GM18951 (cell line): ENCODE results near the gene HIVEP3.

Source experiments
- POLR2A ChIP-seq: IDR thresholded peaks from 4 replicates; pipeline ENCODE4 v1.6.1; 2011; ENCODE audit warnings: mild to moderate bottlenecking; ENCODE audit not compliant: insufficient read length, insufficient read depth; ENCODE audit errors: extremely low read depth
- in situ Hi-C: fragments of 300-500 bp; cut with MboI; formaldehyde crosslinking; loops from one replicate; pipeline ENCODE4 v1.12.0; 2022; ENCODE audit warnings: low sequenced_read_pairs, mixed read lengths, inconsistent platforms; ENCODE audit not compliant: unreplicated experiment

Gene HIVEP3

DNA sequence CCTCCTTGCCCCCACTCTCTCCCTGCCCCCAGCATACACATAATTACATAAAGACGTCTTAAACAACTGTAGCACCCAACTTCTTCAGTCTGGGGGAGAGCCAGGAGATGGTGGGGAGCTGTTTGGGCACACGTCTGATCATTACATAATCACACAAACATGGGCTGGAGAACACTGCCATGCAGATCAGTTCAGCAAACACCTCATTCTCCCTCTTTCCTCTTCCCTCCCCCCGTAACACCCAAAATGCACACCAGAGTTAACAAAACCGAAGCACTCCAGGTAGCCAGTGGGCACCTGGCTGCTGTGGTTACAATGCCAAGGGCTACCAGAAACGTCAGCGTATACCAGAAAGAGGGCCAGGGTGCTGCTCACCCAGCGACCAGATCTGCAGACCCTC lies 1.6 kb downstream of the HIVEP3 start:
- no peak for TF ChIP-seq POLR2A
- in situ Hi-C loops, result no loop called here

DNA sequence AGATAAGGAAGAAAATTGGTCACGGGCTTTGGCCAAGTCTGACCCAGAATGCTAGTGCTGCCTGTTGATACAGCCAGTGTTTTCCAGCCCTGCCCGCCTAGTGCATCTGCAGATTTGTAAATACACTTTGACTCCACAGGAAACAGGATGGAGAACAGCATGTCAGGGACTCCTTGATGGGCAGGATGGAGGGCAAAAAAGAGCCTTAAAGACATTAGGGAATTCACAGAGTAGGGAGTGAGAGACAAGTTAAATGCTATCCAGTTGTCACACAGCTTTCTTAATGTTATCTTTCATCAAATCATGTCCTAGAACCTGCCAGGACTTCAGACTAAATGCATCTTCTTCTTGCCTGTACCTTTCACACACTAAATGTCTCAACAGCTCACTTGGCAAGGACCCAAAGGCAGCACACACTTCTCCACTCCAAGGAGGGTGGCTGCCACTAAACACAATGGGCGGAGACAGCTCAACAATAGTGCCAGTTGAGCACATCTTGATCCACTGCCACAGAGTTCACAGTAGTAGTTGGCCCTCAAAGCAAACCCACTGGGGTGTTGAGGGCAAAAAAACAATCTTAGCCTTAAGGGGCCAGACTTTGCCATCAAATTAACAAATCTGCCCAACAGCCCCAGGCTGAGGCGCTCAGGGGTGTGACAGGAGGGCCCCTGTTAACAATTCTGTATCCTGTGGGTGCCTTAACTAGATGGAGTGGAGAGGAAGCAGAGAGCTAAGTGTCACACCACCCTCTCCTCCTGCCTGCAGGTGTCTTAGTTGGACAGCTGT lies 2.7 kb downstream of the HIVEP3 start:
- in situ Hi-C loops, result no loop called here
- TF ChIP-seq POLR2A, result no peak

GRCh38 chr1:41914516-41914915 lies 4.2 kb downstream of the HIVEP3 start:
- in situ Hi-C loops, result no loop called here
- no peak for TF ChIP-seq POLR2A

GRCh38 chr1:41913014-41913413 lies 5.7 kb downstream of the HIVEP3 start:
- no peak for TF ChIP-seq POLR2A
- in situ Hi-C loops, result no loop called here

DNA sequence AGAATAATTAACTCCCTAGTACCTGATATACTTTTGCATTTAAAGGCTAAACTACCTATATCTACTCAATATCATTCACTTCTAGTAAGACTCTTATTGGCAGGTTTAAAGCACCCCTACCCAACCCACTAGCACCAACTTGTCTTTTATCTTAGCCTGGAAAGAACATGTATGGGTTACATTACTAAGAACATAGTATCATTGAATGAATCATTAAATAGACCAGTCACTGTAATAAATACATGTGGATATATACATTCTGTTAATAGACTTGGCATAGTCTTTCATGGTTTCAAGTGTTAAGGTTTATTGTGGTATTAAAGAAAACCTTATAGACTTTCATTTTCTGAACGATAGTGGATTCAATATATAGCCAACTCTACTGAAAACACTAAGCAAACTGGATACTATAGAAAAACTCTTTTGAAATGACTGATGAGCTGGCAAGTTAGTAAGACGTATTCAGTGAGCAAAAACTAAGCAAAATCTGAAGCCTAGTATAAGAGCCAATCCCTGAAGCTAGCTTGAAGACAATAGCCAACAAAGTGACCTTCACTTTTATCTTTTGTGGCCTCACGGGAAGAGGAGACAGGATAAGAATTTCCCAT lies 10.3 kb downstream of the HIVEP3 start:
- in situ Hi-C loops, result loop anchor here (10.0 kb wide), 1 partner anchor 836 kb away; the partner anchor contains the start of gene CLDN19
- no peak for TF ChIP-seq POLR2A

- in situ Hi-C loops, result loop anchor here (10.0 kb wide), 1 partner anchor 837 kb away; the partner anchor contains the start of gene CLDN19
- TF ChIP-seq POLR2A, result no peak
Observed at GRCh38 chr1:41907446-41907845, 11.3 kb downstream of the HIVEP3 start.

DNA sequence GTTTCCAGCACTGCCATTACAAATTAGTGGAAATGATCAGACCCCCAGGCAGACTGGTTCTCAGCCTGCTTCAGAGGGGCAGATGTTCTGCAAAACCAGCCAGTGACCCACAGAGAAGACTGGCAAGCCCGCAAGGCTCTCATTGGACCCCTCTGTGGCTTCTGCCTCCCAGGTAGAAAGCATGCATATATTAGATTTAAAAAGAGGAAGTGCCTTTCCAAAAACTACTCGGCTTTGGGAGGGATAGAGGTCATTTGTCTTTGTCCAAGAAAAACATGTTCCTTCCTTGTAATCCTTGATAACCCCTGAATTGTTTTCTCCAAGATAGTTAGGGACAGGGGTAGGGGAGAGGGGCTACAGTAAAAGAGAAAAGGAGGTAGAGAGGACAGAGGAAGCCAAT lies 11.8 kb downstream of the HIVEP3 start:
- TF ChIP-seq POLR2A, result no peak
- in situ Hi-C loops, result loop anchor here (10.0 kb wide), 1 partner anchor 838 kb away; the partner anchor contains the start of gene CLDN19

DNA sequence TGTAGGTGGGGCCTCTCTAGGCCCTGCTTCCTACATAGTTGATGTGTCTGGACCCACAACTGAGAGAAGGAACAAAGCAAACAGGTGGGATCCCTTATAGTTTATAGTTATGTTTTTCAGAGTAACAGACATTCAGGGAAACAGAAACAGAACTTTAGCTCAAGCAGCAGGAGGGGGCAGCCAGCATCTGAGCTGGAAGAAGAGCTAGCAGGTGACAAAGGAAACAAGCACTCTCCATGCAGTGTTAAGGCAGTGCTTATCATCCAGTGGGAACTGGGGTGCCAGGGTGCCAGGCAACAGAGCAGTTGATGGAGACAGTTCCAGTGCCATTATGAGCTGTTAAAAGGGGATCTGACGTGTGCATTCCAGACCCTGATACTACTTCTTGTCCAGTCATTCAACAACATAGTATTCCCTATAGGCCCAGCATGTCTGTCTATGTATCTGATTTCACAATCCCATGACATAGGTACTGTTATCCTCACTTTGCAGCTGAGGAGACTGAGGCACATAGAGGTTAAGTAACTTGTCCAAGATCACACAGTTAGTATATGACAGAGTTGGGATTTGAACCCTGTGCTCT lies 13.5 kb downstream of the HIVEP3 start:
- TF ChIP-seq POLR2A, result no peak
- in situ Hi-C loops, result loop anchor here (10.0 kb wide), 1 partner anchor 840 kb away; the partner anchor contains the start of gene CLDN19

DNA sequence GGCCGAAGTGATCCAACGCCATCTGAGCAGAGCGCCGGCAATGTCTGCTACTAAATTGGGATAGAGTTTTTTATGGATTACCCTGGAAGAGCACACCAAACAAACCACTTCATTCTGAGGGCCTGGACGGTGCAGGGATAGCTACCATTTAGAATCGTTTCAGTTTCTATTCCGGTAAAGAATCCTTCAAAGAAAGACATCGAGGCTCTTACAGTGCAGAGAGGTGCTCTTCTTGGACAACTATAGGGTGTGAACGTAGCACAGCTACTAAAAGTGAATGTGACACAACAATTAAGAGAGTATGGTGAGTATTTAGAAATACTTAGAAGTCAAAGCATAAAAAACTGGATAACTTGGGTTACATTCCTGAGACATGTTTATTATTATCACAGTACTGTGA lies 16.1 kb downstream of the HIVEP3 start:
- TF ChIP-seq POLR2A, result no peak
- in situ Hi-C loops, result loop anchor here (10.0 kb wide), 1 partner anchor 842 kb away; the partner anchor contains the start of gene CLDN19

- TF ChIP-seq POLR2A, result no peak
- in situ Hi-C loops, result loop anchor here (10.0 kb wide), 1 partner anchor 843 kb away; the partner anchor contains the start of gene CLDN19
Observed at GRCh38 chr1:41902159-41902577, 16.6 kb downstream of the HIVEP3 start.

- in situ Hi-C loops, result loop anchor here (10.0 kb wide), 1 partner anchor 843 kb away; the partner anchor contains the start of gene CLDN19
Observed at GRCh38 chr1:41901551-41901950, 17.2 kb downstream of the HIVEP3 start.

GRCh38 chr1:41900603-41901444 lies 17.9 kb downstream of the HIVEP3 start:
- in situ Hi-C loops, result loop anchor here (10.0 kb wide), 1 partner anchor 844 kb away; the partner anchor contains the start of gene CLDN19
- no peak for TF ChIP-seq POLR2A

More at GRCh38 chr1:41901551-41901950, 17.2 kb downstream of the HIVEP3 start:
- no peak for TF ChIP-seq POLR2A
